GM23338 (cell line): ENCODE data around the gene TRAF3IP3. TPM values are rescaled to one million over a fixed set of nuclear protein-coding genes. Genes with fewer than 3 reads are reported as not detected.

Experiments used
- ATAC-seq: fragments of 200-7000 bp; cut with Tn5 transposase; 3 replicates; pipeline ENCODE4 v1.9.1; 2020
- DNase-seq: peaks from one replicate; pipeline ENCODE4 v3.0.0-alpha.2; 2015; ENCODE audit warnings: low spot score
- H2AFZ ChIP-seq: fragments of 200-600 bp; sonication (generic); 2 replicates; pipeline ENCODE4 v1.8.0; 2016; ENCODE audit warnings: antibody characterized with exemption, mild to moderate bottlenecking, moderate library complexity
- H3F3A ChIP-seq: fragments of 200-600 bp; sonication (generic); replicated peaks from 2 replicates; pipeline ENCODE4 v1.8.0; 2017; ENCODE audit warnings: antibody characterized with exemption, mixed run types, low read depth
- H3K27ac ChIP-seq: fragments of 200-600 bp; sonication (generic); 2 replicates; pipeline ENCODE4 v1.6.1; 2016; ENCODE audit warnings: low read depth
- H3K27me3 ChIP-seq: fragments of 200-600 bp; sonication (generic); 2 replicates; pipeline ENCODE4 v1.8.0; 2016; ENCODE audit warnings: mild to moderate bottlenecking, mixed run types, moderate library complexity; ENCODE audit not compliant: insufficient read depth
- H3K36me3 ChIP-seq: fragments of 200-600 bp; sonication (generic); 2 replicates; pipeline ENCODE4 v1.8.0; 2016; ENCODE audit warnings: mild to moderate bottlenecking; ENCODE audit not compliant: insufficient read depth
- H3K4me1 ChIP-seq: fragments of 200-600 bp; sonication (generic); 2 replicates; pipeline ENCODE4 v1.8.0; 2016; ENCODE audit warnings: mild to moderate bottlenecking, moderate library complexity; ENCODE audit not compliant: insufficient read depth
- H3K4me2 ChIP-seq: fragments of 200-600 bp; sonication (generic); 2 replicates; pipeline ENCODE4 v1.7.1; 2017; ENCODE audit warnings: mixed run types
- H3K4me3 ChIP-seq: fragments of 200-600 bp; sonication (generic); 2 replicates; pipeline ENCODE4 v1.6.1; 2016; ENCODE audit warnings: mixed run types
- H3K79me2 ChIP-seq: fragments of 200-600 bp; sonication (generic); replicated peaks from 2 replicates; pipeline ENCODE4 v1.8.0; 2017; ENCODE audit warnings: mild to moderate bottlenecking; ENCODE audit not compliant: insufficient read depth
- H3K9me2 ChIP-seq: fragments of 200-600 bp; sonication (generic); 2 replicates; pipeline ENCODE4 v1.8.0; 2017; ENCODE audit not compliant: insufficient read depth
- H4K20me1 ChIP-seq: fragments of 200-600 bp; sonication (generic); replicated peaks from 2 replicates; pipeline ENCODE4 v1.8.0; 2017; ENCODE audit warnings: mild to moderate bottlenecking; ENCODE audit not compliant: insufficient read depth
- H3K27ac Mint-ChIP-seq: 2 replicates; pipeline ENCODE4 v1.8.0; 2020; ENCODE audit warnings: inconsistent platforms, mild to moderate bottlenecking, moderate library complexity, mixed read lengths
- H3K27me3 Mint-ChIP-seq: 3 replicates; pipeline ENCODE4 v1.8.0; 2022; ENCODE audit warnings: low read depth, mild to moderate bottlenecking, moderate library complexity, mixed read lengths, inconsistent platforms; ENCODE audit not compliant: insufficient read depth, poor library complexity
- H3K36me3 Mint-ChIP-seq: 3 replicates; pipeline ENCODE4 v1.8.0; 2021; ENCODE audit warnings: low read depth, mild to moderate bottlenecking, inconsistent platforms, moderate library complexity, mixed read lengths
- H3K4me1 Mint-ChIP-seq: 3 replicates; pipeline ENCODE4 v1.8.0; 2020; ENCODE audit warnings: mild to moderate bottlenecking, inconsistent platforms, mixed read lengths
- H3K4me3 Mint-ChIP-seq: 3 replicates; pipeline ENCODE4 v1.8.0; 2021; ENCODE audit warnings: moderate library complexity, mild to moderate bottlenecking, inconsistent platforms, mixed read lengths
- H3K9me3 Mint-ChIP-seq: 3 replicates; pipeline ENCODE4 v1.8.0; 2020; ENCODE audit warnings: moderate library complexity, mild to moderate bottlenecking, inconsistent platforms, mixed read lengths
- CREB1 ChIP-seq: fragments of 250-450 bp; sonication (Bioruptor Pico); IDR thresholded peaks from 2 replicates; pipeline ENCODE4 v1.5.0; 2020; ENCODE audit warnings: low read depth, mild to moderate bottlenecking, moderate library complexity
- CTCF ChIP-seq, 2 experiments: fragments of 200-600 bp in 1 of 2; sonication (generic) in 1 of 2; conservative IDR thresholded peaks; 2 replicates each; pipeline versions ENCODE4 v1.5.1 to v1.6.1; 2016 to 2017; ENCODE audit warnings: antibody characterized with exemption in 2 of 2, low read depth in 2 of 2, mild to moderate bottlenecking in 2 of 2, moderate library complexity in 1 of 2
- ETS1 ChIP-seq: IDR thresholded peaks from 2 replicates; pipeline ENCODE4 v1.6.1; 2016; ENCODE audit warnings: antibody characterized with exemption
- EZH2 ChIP-seq: fragments of 200-600 bp; sonication (generic); IDR thresholded peaks from one replicate; pipeline ENCODE4 v1.8.0; 2017; ENCODE audit warnings: antibody characterized with exemption, mild to moderate bottlenecking, low read depth; ENCODE audit not compliant: unreplicated experiment
- EZH2phosphoT487 ChIP-seq: fragments of 200-600 bp; sonication (generic); IDR thresholded peaks from one replicate; pipeline ENCODE4 v1.8.1; 2018; ENCODE audit warnings: antibody characterized with exemption; ENCODE audit not compliant: unreplicated experiment
- JUNB ChIP-seq: IDR thresholded peaks from one replicate; pipeline ENCODE4 v1.6.1; 2016; ENCODE audit warnings: antibody characterized with exemption; ENCODE audit not compliant: unreplicated experiment
- NANOG ChIP-seq: IDR thresholded peaks from 2 replicates; pipeline ENCODE4 v1.6.1; 2016; ENCODE audit warnings: antibody characterized with exemption, borderline replicate concordance
- POLR2AphosphoS5 ChIP-seq: IDR thresholded peaks from 2 replicates; pipeline ENCODE4 v1.6.1; 2016; ENCODE audit warnings: antibody characterized with exemption, low read depth
- REST ChIP-seq: IDR thresholded peaks from one replicate; pipeline ENCODE4 v1.6.1; 2018; ENCODE audit warnings: antibody characterized with exemption; ENCODE audit not compliant: unreplicated experiment
- STAT1 ChIP-seq: IDR thresholded peaks from one replicate; pipeline ENCODE4 v1.6.1; 2016; ENCODE audit warnings: antibody characterized with exemption; ENCODE audit not compliant: unreplicated experiment
- ZNF114 ChIP-seq: fragments of 250-450 bp; sonication (Bioruptor Pico); IDR thresholded peaks from 2 replicates; pipeline ENCODE4 v1.5.0; 2020; ENCODE audit warnings: mild to moderate bottlenecking, moderate library complexity
- ZNF331 ChIP-seq: fragments of 250-450 bp; sonication (Bioruptor Pico); IDR thresholded peaks from 2 replicates; pipeline ENCODE4 v1.5.0; 2020; ENCODE audit warnings: low read depth, mild to moderate bottlenecking, moderate library complexity
- ZNF462 ChIP-seq: fragments of 250-450 bp; sonication (Bioruptor Pico); IDR thresholded peaks from 2 replicates; pipeline ENCODE4 v1.5.0; 2020; ENCODE audit warnings: mild to moderate bottlenecking, moderate library complexity
- polyA plus RNA-seq: library from polyadenylated mRNA; unstranded; fragments of >200 nt; fragmentation: Nextera tagmentation; extraction: Ambion mirVana; gene quantifications from 2 replicates; pipeline ENCODE4 v1.2.1, GENCODE V29; 2016
- total RNA-seq: library from RNA; depleted of rRNA; stranded (reverse); fragments of >200 nt; shearing (Covaris generic); gene quantifications from 2 replicates; pipeline ENCODE4 v1.2.3, GENCODE V29; 2014

TRAF3IP3 gene
- total and polyA plus RNA-seq, 2 experiments from 2014 or later, result not detected

- no peak overlapping the region for H3K4me3 ChIP-seq
- ATAC-seq, result no peak
- no peak overlapping the region for H3K4me2 ChIP-seq
- no peaks in the 10 kb centered on the region for H3K4me1 ChIP-seq
- no peak overlapping the region for H3K4me3 Mint-ChIP-seq
- no peak overlapping the region for H2AFZ ChIP-seq
- no peaks in the 10 kb centered on the region for H3K9me3 Mint-ChIP-seq
- no peaks in the 10 kb centered on the region for H3K9me2 ChIP-seq
- no peaks in the 10 kb centered on the region; the same call in 1 of the 2 replicates for H4K20me1 ChIP-seq
- H3K4me1 Mint-ChIP-seq, result no peaks in the 10 kb centered on the region
- no peak overlapping the region for H3K27ac Mint-ChIP-seq
- TF ChIP-seq EZH2phosphoT487 (no peak), EZH2 (no peak), CREB1 (CRISPR knock-in tag) (no peak), REST (no peak), POLR2AphosphoS5 (no peak), JUNB (no peak), ETS1 (no peak), STAT1 (no peak), ZNF462 (CRISPR knock-in tag) (no peak), ZNF331 (CRISPR knock-in tag) (no peak), NANOG (no peak), CTCF (conservative IDR thresholded peaks at IDR 0.05; ENCODE audit: low read depth in 2 of 2) (no peak), ZNF114 (CRISPR knock-in tag) (no peak)
- H3K27me3 ChIP-seq, result no peaks in the 10 kb centered on the region
- H3K36me3 ChIP-seq, result peaks cover 7% of the 10 kb centered on the region
- H3K27ac ChIP-seq, result no peak overlapping the region
- H3K79me2 ChIP-seq, result no peaks in the 10 kb centered on the region
- no peak for DNase-seq
- H3K36me3 Mint-ChIP-seq, result peaks cover 20% of the 10 kb centered on the region
- H3F3A ChIP-seq, result no peaks in the 10 kb centered on the region
- H3K27me3 Mint-ChIP-seq, result no peaks in the 10 kb centered on the region
These were observed 34.7 kb downstream of the TRAF3IP3 start for GRCh38 chr1:209790286-209791193.
